Fibroblast of villous mesenchyme (primary cell): ENCODE data around the gene DLX6. TPM values are rescaled to one million over a fixed set of nuclear protein-coding genes. Genes with fewer than 3 reads are reported as not detected.
A peak's percentile ranks its signal among the peaks of the same experiment; 100 is the strongest.

ENCODE experiments used
- DNase-seq: peaks from one replicate; pipeline ENCODE4 v3.0.0-alpha.2; 2010; ENCODE audit warnings: low read depth
- H3K4me3 ChIP-seq: 2 replicates; pipeline ENCODE4 v1.5.1; 2011; ENCODE audit warnings: low read depth, mild to moderate bottlenecking, low read length
- CTCF ChIP-seq: IDR thresholded peaks from 2 replicates; pipeline ENCODE4 v1.5.1; 2012; ENCODE audit warnings: low read depth, mild to moderate bottlenecking, low read length; ENCODE audit not compliant: insufficient read depth
- total RNA-seq: library from RNA; depleted of rRNA; stranded (reverse); fragments of >200 nt; gene quantifications from 2 replicates; pipeline ENCODE4 v1.2.3, GENCODE V29; 2012

The DLX6 gene
- total RNA-seq, 1 donor: not detected

- TF ChIP-seq CTCF: no peak
- no peak for DNase-seq
These were observed 15.2 kb downstream of the DLX6 start for GRCh38 chr7:97020601-97020995.

GRCh38 chr7:97020996-97021746, 15.8 kb downstream of the DLX6 start:
- H3K4me3 ChIP-seq: no peak overlapping the region
- DNase-seq: no peak
- no peak for TF ChIP-seq CTCF

More at GRCh38 chr7:97020601-97020995, 15.2 kb downstream of the DLX6 start:
- no peak overlapping the region for H3K4me3 ChIP-seq

- no peak overlapping the region for H3K4me3 ChIP-seq
- DNase-seq: no peak
These were observed 16.6 kb downstream of the DLX6 start for GRCh38 chr7:97021747-97022490.

GRCh38 chr7:97022491-97023306, 17.3 kb downstream of the DLX6 start:
- no peak for TF ChIP-seq CTCF
- H3K4me3 ChIP-seq: no peak overlapping the region
- DNase-seq: no peak

More at GRCh38 chr7:97021747-97022490, 16.6 kb downstream of the DLX6 start:
- TF ChIP-seq CTCF: no peak

- DNase-seq: peak; percentile 27
- H3K4me3 ChIP-seq: peak within 1 kb of the TSS; percentile 1
- no peak for TF ChIP-seq CTCF
These were observed 19.1 kb downstream of the DLX6 start, which contains the start of gene DLX5 for GRCh38 chr7:97024209-97025129. DLX5 (minus strand) TSS chr7:97024831; CDS start chr7:97024623, 208 bp downstream.

- no peak for TF ChIP-seq CTCF
- DNase-seq: no peak
- H3K4me3 ChIP-seq: no peak overlapping the region
These were observed 19.8 kb downstream of the DLX6 start for GRCh38 chr7:97025130-97025499.
